ENCODE data around the gene PHRF1. TPM values are rescaled to one million over a fixed set of nuclear protein-coding genes. Genes with fewer than 3 reads are reported as not detected.

PHRF1 gene
- total RNA-seq, 1 experiment from 2014 or later, result 45.5 TPM

DNA sequence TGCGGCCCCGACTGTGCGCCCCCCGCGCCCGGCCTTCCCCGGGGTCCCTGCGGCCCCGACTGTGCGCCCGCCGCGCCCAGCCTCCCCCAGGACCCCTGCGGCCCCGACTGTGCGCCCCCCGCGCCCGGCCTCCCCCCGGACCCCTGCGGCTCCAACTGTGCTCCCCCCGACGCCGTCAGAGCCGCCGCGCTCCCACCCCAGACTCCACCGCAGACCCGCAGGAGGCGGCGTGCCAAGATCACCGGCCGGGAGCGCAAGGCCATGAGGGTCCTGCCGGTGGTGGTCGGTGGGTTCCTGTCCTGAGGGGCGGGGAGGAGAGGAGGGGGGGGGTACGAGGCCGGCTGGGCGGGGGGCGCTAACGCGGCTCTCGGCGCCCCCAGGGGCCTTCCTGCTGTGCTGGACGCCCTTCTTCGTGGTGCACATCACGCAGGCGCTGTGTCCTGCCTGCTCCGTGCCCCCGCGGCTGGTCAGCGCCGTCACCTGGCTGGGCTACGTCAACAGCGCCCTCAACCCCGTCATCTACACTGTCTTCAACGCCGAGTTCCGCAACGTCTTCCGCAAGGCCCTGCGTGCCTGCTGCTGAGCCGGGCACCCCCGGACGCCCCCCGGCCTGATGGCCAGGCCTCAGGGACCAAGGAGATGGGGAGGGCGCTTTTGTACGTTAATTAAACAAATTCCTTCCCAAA lies 63.9 kb downstream of the PHRF1 start:
- no TSS peak for BruUV-seq (replicated peaks)
- CTCF ChIA-PET, result no interaction called here
- no peak for ATAC-seq
- no peak overlapping the region for H3K4me3 ChIP-seq (replicated peaks in 1 of 2; ENCODE audit: low read depth in 1 of 2, low read length in 2 of 2)
- no peaks in the 10 kb centered on the region for H3K9me3 ChIP-seq (ENCODE audit: control insufficient read depth in 1 of 2, insufficient read depth in 1 of 2, low read depth in 1 of 2, low read length in 2 of 2)
- H3K36me3 ChIP-seq (ENCODE audit: control insufficient read depth in 1 of 2, insufficient read depth in 2 of 2, low read length in 2 of 2), result no peaks in the 10 kb centered on the region; a peak in 1 of 4 replicates
- DNase-seq (ENCODE audit: low read depth, low spot score), result no peak
- no peak overlapping the region for H3K27ac ChIP-seq (ENCODE audit: low read depth, low read length)
- H3K9me2 ChIP-seq (ENCODE audit: insufficient read depth), result no peaks in the 10 kb centered on the region
- no peak for TF ChIP-seq JUND (IDR thresholded peaks at IDR 0.05)
- no peak for TF ChIP-seq SP1 (IDR thresholded peaks at IDR 0.05; ENCODE audit: low read depth)
- no peak for TF ChIP-seq SIN3A (IDR thresholded peaks at IDR 0.05; ENCODE audit: low read depth)
- no peak for TF ChIP-seq POLR2A (IDR thresholded peaks at IDR 0.05; ENCODE audit: borderline replicate concordance, extremely low read depth, insufficient read depth, insufficient read length)
- TF ChIP-seq, protein P1, sequence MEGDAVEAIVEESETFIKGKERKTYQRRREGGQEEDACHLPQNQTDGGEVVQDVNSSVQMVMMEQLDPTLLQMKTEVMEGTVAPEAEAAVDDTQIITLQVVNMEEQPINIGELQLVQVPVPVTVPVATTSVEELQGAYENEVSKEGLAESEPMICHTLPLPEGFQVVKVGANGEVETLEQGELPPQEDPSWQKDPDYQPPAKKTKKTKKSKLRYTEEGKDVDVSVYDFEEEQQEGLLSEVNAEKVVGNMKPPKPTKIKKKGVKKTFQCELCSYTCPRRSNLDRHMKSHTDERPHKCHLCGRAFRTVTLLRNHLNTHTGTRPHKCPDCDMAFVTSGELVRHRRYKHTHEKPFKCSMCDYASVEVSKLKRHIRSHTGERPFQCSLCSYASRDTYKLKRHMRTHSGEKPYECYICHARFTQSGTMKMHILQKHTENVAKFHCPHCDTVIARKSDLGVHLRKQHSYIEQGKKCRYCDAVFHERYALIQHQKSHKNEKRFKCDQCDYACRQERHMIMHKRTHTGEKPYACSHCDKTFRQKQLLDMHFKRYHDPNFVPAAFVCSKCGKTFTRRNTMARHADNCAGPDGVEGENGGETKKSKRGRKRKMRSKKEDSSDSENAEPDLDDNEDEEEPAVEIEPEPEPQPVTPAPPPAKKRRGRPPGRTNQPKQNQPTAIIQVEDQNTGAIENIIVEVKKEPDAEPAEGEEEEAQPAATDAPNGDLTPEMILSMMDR (IDR thresholded peaks at IDR 0.05 in 2 of 3, conservative IDR thresholded peaks at IDR 0.05 in 1 of 3; ENCODE audit: borderline replicate concordance in 1 of 3, insufficient read depth in 1 of 3, low read depth in 2 of 3, low read length in 2 of 3), result no peak
- no peak for TF ChIP-seq RAD21 (IDR thresholded peaks at IDR 0.05; ENCODE audit: low read depth)
- TF ChIP-seq ZFX (IDR thresholded peaks at IDR 0.05), result no peak
- TF ChIP-seq EZH2phosphoT487 (IDR thresholded peaks at IDR 0.05; ENCODE audit: borderline replicate concordance), result no peak
- TF ChIP-seq FOSL1 (IDR thresholded peaks at IDR 0.05; ENCODE audit: low read depth), result no peak
- H3K4me1 ChIP-seq (ENCODE audit: control insufficient read depth in 1 of 2, insufficient read depth in 2 of 2, low read length in 2 of 2), result no peaks in the 10 kb centered on the region
- H3K27me3 ChIP-seq (ENCODE audit: insufficient read depth, low read length), result no peaks in the 10 kb centered on the region
- POLR2A ChIA-PET, result no interaction called here
- no peaks in the 10 kb centered on the region for H4K20me1 ChIP-seq (ENCODE audit: insufficient read depth)
- intact Hi-C loops (cut with micrococcal nuclease), result no loop called here
- H3K9ac ChIP-seq (ENCODE audit: low read length), result no peak overlapping the region
- no peak overlapping the region for H2AFZ ChIP-seq (ENCODE audit: low read depth, low read length, poor library complexity, severe bottlenecking)
- H3K79me2 ChIP-seq (ENCODE audit: insufficient read depth, low read length), result no peaks in the 10 kb centered on the region
- H3K4me2 ChIP-seq (ENCODE audit: low read length), result no peak overlapping the region
- RAD21 ChIA-PET (ENCODE audit: low non-redundant PET in 1 of 2, low total read pairs in 2 of 2, uncharacterized antibody in 2 of 2, unreplicated experiment in 2 of 2), result no interaction called here

All from HCT116 (cell line).